HG02884 (cell line): Measurements from ENCODE around the gene C5orf46.
A peak's percentile ranks its signal among the peaks of the same experiment; 100 is the strongest.

Source experiments
- ATAC-seq: cut with Tn5 transposase; IDR thresholded peaks from one replicate; pipeline ENCODE4 v1.9.1; 2021; ENCODE audit warnings: mild to moderate bottlenecking, moderate library complexity; ENCODE audit not compliant: unreplicated experiment

C5orf46 gene

GRCh38 chr5:147859962-147860640 is 46.2 kb downstream of the C5orf46 start:
- no peak for ATAC-seq

GRCh38 chr5:147858565-147858964 is 47.8 kb downstream of the C5orf46 start:
- ATAC-seq = no peak

GRCh38 chr5:147857302-147858129 is 48.8 kb downstream of the C5orf46 start:
- ATAC-seq = peak; percentile 88

GRCh38 chr5:147856801-147857200 is 49.5 kb downstream of the C5orf46 start:
- ATAC-seq = no peak

GRCh38 chr5:147855774-147856069 is 50.6 kb downstream of the C5orf46 start:
- no peak for ATAC-seq

GRCh38 chr5:147854894-147855773 is 51.2 kb downstream of the C5orf46 start:
- ATAC-seq = no peak

- no peak for ATAC-seq
Observed at GRCh38 chr5:147854331-147854730, 52.0 kb downstream of the C5orf46 start.

GRCh38 chr5:147853372-147853987 is 52.9 kb downstream of the C5orf46 start:
- ATAC-seq = no peak

GRCh38 chr5:147852365-147852764 is 54.0 kb downstream of the C5orf46 start:
- no peak for ATAC-seq

GRCh38 chr5:147851578-147851977 is 54.8 kb downstream of the C5orf46 start:
- no peak for ATAC-seq

GRCh38 chr5:147849226-147849625 is 57.1 kb downstream of the C5orf46 start:
- ATAC-seq = no peak

- no peak for ATAC-seq
Observed at GRCh38 chr5:147845618-147846017, 60.7 kb downstream of the C5orf46 start.

GRCh38 chr5:147844846-147845245 is 61.5 kb downstream of the C5orf46 start:
- ATAC-seq = no peak

- no peak for ATAC-seq
Observed at GRCh38 chr5:147842869-147843268, 63.5 kb downstream of the C5orf46 start.
